Vagina (tissue), 2 donors: ENCODE data around the gene F12. TPM values are rescaled to one million over a fixed set of nuclear protein-coding genes. Genes with fewer than 3 reads are reported as not detected.
A peak's percentile ranks its signal among the peaks of the same experiment; 100 is the strongest.

ENCODE experiments used
- DNase-seq, 2 donors: peaks; one replicate each; pipeline ENCODE4 v3.0.0-alpha.2; 2017; ENCODE audit errors: extremely low spot score in 2 of 2
- H3K27ac ChIP-seq: fragments of 200-600 bp; sonication (generic); one replicate; pipeline ENCODE4 v1.5.1; 2019
- H3K27me3 ChIP-seq: fragments of 200-600 bp; sonication (generic); one replicate; pipeline ENCODE4 v1.5.1; 2019
- H3K36me3 ChIP-seq, 2 donors: fragments of 200-600 bp; sonication (generic); one replicate each; pipeline ENCODE4 v1.5.1; 2017 to 2019
- H3K4me1 ChIP-seq: fragments of 200-600 bp; sonication (generic); one replicate; pipeline ENCODE4 v1.5.1; 2019
- H3K4me3 ChIP-seq, 2 donors: fragments of 200-600 bp; sonication (generic); 1 replicate in 1 of 2; 2 replicates in 1 of 2; pipeline ENCODE4 v1.5.1; 2016 to 2019
- H3K9me3 ChIP-seq: fragments of 200-600 bp; sonication (generic); one replicate; pipeline ENCODE4 v1.5.1; 2019
- POLR2A ChIP-seq, 2 donors: fragments of 450-650 bp; IDR thresholded peaks; one replicate each; pipeline ENCODE4 v1.6.1; 2017; ENCODE audit warnings: antibody characterized with exemption in 2 of 2, mild to moderate bottlenecking in 2 of 2, moderate library complexity in 2 of 2
- POLR2AphosphoS5 ChIP-seq, 2 donors: sonication (generic); formaldehyde crosslinking; IDR thresholded peaks; one replicate each; pipeline ENCODE4 v1.9.0; 2017; ENCODE audit warnings: antibody characterized with exemption in 2 of 2, mild to moderate bottlenecking in 2 of 2, low read depth in 1 of 2; ENCODE audit not compliant: insufficient read depth in 1 of 2
- intact Hi-C: fragments of 100-400 bp; cut with DNase I; formaldehyde crosslinking; loops from one replicate; pipeline ENCODE4 v1.15.1; 2023
- total RNA-seq: library from RNA; depleted of rRNA; stranded (reverse); fragments of >200 nt; gene quantifications from one replicate; pipeline ENCODE4 v1.2.3, GENCODE V29; 2016
- TF ChIP-seq, protein P1 (sequence below), 3 experiments: fragments of 450-650 bp in 2 of 3; fragments of 200-600 bp in 1 of 3; sonication (generic) in 1 of 3; IDR thresholded peaks; one replicate each; pipeline ENCODE4 v1.5.1; 2017 to 2019; ENCODE audit warnings: antibody characterized with exemption in 3 of 3, mild to moderate bottlenecking in 2 of 3, moderate library complexity in 2 of 3

F12 gene
- total RNA-seq, 1 donor from 2014 or later = 5.2 TPM

DNA sequence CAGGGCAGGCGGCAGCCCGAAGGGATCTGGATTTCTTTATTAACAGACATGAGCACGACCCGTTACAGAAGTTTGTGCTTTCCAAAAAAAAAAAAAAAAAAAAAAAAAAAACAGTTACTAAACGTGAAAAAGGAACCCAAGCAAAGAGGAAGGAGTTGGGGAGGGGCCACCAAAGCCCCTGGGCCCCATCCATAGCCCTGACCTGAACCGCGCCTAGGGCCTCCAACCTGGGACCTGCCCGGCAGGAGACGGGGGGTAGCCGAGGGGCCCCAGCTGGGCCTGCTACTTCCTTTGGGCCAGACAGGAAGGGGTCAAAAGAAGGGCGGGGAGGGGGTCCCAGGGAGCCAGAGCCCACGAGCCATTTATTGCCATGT is 47.2 kb upstream of the F12 start:
- no peaks in the 10 kb centered on the region for H3K9me3 ChIP-seq
- no peak for DNase-seq
- intact Hi-C loops = loop anchor here (5.0 to 10.0 kb wide), 2 partner anchors 41 to 142 kb away; partner anchors contain the start of genes MXD3 and PDLIM7
- peaks cover 36% of the 10 kb centered on the region for H3K4me1 ChIP-seq
- H3K4me3 ChIP-seq = peak overlapping the region in 1 of 2 donors; percentile 63
- peaks cover 0 to 8% of the 10 kb centered on the region in 2 donors for H3K36me3 ChIP-seq
- no peaks in the 10 kb centered on the region for H3K27me3 ChIP-seq
- TF ChIP-seq POLR2A (IDR thresholded peaks at IDR 0.05) (no peak), POLR2AphosphoS5 (IDR thresholded peaks at IDR 0.05; ENCODE audit: insufficient read depth in 1 of 2, low read depth in 1 of 2) (no peak)
- TF ChIP-seq, protein P1, sequence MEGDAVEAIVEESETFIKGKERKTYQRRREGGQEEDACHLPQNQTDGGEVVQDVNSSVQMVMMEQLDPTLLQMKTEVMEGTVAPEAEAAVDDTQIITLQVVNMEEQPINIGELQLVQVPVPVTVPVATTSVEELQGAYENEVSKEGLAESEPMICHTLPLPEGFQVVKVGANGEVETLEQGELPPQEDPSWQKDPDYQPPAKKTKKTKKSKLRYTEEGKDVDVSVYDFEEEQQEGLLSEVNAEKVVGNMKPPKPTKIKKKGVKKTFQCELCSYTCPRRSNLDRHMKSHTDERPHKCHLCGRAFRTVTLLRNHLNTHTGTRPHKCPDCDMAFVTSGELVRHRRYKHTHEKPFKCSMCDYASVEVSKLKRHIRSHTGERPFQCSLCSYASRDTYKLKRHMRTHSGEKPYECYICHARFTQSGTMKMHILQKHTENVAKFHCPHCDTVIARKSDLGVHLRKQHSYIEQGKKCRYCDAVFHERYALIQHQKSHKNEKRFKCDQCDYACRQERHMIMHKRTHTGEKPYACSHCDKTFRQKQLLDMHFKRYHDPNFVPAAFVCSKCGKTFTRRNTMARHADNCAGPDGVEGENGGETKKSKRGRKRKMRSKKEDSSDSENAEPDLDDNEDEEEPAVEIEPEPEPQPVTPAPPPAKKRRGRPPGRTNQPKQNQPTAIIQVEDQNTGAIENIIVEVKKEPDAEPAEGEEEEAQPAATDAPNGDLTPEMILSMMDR (IDR thresholded peaks at IDR 0.05) = no peak
- H3K27ac ChIP-seq = peak overlapping the region; percentile 68

GRCh38 chr5:177455661-177456590 is 46.6 kb upstream of the F12 start:
- DNase-seq = no peak
- peaks cover 36% of the 10 kb centered on the region for H3K4me1 ChIP-seq

GRCh38 chr5:177455036-177455660 is 45.8 kb upstream of the F12 start:
- intact Hi-C loops = loop anchor here (2.0 to 10.0 kb wide), 3 partner anchors 42 to 140 kb away; partner anchors contain the start of genes MXD3 and PDLIM7
- no peak for DNase-seq
- no peaks in the 10 kb centered on the region for H3K27me3 ChIP-seq
- peaks cover 40% of the 10 kb centered on the region for H3K4me1 ChIP-seq
- H3K27ac ChIP-seq = peak overlapping the region; percentile 74
- peaks cover 0 to 4% of the 10 kb centered on the region in 2 donors for H3K36me3 ChIP-seq
- no peaks in the 10 kb centered on the region for H3K9me3 ChIP-seq
- no peak for TF ChIP-seq POLR2A (IDR thresholded peaks at IDR 0.05)
- TF ChIP-seq, protein P1 (IDR thresholded peaks at IDR 0.05) = peak in 2 of 3 experiments; percentile 57 to 77
- peak overlapping the region; percentile 63 to 81 for H3K4me3 ChIP-seq

More at GRCh38 chr5:177455661-177456590, 46.6 kb upstream of the F12 start:
- Histone ChIP-seq H3K27ac (peak overlapping the region; percentile 74), H3K9me3 (no peaks in the 10 kb centered on the region), H3K36me3 (peaks cover 0 to 8% of the 10 kb centered on the region in 2 donors), H3K4me3 (peak overlapping the region; percentile 63 to 81), H3K27me3 (no peaks in the 10 kb centered on the region)
- intact Hi-C loops = loop anchor here (2.0 to 10.0 kb wide), 3 partner anchors 41 to 141 kb away; partner anchors contain the start of genes MXD3 and PDLIM7
- TF ChIP-seq, protein P1 (IDR thresholded peaks at IDR 0.05) = peak; percentile 42 to 94 (median 72)
- TF ChIP-seq POLR2A (IDR thresholded peaks at IDR 0.05) (no peak), POLR2AphosphoS5 (IDR thresholded peaks at IDR 0.05; ENCODE audit: insufficient read depth in 1 of 2, low read depth in 1 of 2) (peak; percentile 38 to 55)

DNA sequence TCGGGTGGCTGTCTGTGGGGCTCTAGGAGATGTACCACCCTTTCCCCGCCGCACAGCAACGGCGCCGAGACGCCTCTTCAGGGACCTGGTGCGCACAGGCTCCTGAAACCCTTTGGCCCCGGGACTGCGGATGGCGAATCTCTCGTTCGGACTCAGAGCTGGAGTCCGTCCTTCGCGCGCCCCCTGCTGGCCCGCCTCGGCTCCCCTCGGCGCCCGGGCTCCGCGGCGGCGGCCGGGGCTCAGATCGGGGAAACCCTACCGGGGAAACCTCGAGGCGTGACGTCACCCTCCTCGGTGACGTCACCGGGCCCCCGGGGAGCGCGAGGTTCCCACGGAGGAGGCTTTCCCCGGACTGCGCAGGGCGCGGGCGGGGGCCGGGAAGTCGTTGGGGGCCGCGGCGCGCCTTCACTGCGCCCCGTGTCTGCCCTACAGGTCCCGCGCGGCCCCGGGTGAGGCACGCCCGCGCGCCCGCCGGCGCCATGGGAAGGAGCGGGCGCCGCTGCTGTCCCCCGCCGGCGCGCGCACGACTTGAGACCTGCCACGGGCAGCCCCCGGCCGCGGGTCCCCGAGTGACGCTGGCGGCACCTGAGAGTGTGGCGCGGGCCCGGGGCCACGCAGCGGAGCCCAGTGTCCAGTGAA is 45.2 kb upstream of the F12 start:
- Histone ChIP-seq H3K4me1 (peaks cover 46% of the 10 kb centered on the region), H3K27ac (peak overlapping the region; percentile 74), H3K4me3 (peak overlapping the region; percentile 63 to 81), H3K36me3 (no peaks in the 10 kb centered on the region), H3K27me3 (no peaks in the 10 kb centered on the region), H3K9me3 (no peaks in the 10 kb centered on the region)
- no peak for DNase-seq
- TF ChIP-seq POLR2A (IDR thresholded peaks at IDR 0.05) (no peak), POLR2AphosphoS5 (IDR thresholded peaks at IDR 0.05; ENCODE audit: insufficient read depth in 1 of 2, low read depth in 1 of 2) (no peak)
- TF ChIP-seq, protein P1 (IDR thresholded peaks at IDR 0.05) = peak; percentile 93 to 95 (median 95)
- intact Hi-C loops = loop anchor here (2.0 to 10.0 kb wide), 3 partner anchors 43 to 140 kb away; partner anchors contain the start of genes MXD3 and PDLIM7
